Measurements from ENCODE around the gene NPLOC4. TPM values are rescaled to one million over a fixed set of nuclear protein-coding genes. Genes with fewer than 3 reads are reported as not detected.

NPLOC4 gene
- polyA plus RNA-seq, 3 donors, result 51.0 to 78.2 (median 73.9) TPM

DNA sequence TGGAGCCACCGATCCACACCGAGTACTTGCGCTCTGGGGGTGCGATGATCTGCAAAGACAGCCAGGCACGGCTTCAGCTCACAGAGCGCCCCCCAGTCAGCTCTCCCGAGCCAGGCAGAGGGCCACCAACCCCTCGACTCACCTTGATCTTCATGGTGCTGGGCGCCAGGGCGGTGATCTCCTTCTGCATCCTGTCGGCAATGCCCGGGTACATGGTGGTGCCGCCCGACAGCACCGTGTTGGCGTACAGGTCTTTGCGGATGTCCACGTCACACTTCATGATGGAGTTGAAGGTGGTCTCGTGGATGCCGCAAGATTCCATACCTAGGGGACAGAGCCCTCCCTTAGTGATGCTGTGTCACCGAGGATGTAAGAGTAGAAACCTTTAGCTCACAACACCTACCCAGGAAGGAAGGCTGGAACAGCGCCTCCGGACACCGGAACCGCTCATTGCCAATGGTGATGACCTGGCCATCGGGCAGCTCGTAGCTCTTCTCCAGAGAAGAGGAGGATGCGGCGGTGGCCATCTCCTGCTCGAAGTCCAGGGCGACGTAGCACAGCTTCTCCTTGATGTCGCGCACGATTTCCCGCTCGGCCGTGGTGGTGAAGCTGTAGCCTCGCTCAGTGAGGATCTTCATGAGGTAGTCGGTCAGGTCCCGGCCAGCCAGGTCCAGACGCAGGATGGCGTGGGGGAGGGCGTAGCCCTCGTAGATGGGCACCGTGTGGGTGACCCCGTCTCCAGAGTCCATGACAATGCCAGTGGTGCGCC is 125.9 kb downstream of the NPLOC4 start:
- no peak for DNase-seq

DNA sequence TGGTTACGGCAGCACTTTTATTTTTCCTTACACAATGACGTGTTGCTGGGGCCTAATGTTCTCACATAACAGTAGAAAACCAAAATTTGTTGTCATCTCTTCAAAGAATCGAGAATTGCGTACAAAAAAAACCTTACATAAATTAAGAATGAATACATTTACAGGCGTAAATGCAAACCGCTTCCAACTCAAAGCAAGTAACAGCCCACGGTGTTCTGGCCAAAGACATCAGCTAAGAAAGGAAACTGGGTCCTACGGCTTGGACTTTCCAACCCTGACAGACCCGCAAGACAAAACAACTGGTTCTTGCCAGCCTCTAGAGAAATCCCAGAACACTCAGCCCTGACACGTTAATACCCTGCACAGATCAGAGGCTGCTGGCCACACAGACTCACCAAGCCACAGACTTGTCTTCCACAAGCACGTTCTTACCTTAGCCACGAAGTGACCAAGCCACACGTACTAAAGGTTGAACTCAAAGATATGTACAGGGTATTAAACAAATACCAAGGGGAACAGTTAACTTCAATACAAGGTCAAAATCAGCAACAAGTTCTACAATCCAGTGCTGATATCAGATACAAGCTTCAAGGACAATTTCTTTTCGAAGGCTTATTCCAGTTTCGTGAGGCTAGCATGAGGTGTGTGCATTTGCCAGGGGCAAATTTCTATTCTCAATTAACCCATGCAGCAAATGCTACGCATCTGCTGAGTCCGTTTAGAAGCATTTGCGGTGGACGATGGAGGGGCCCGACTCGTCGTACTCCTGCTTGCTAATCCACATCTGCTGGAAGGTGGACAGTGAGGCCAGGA is 126.7 kb downstream of the NPLOC4 start:
- no peak for DNase-seq

DNA sequence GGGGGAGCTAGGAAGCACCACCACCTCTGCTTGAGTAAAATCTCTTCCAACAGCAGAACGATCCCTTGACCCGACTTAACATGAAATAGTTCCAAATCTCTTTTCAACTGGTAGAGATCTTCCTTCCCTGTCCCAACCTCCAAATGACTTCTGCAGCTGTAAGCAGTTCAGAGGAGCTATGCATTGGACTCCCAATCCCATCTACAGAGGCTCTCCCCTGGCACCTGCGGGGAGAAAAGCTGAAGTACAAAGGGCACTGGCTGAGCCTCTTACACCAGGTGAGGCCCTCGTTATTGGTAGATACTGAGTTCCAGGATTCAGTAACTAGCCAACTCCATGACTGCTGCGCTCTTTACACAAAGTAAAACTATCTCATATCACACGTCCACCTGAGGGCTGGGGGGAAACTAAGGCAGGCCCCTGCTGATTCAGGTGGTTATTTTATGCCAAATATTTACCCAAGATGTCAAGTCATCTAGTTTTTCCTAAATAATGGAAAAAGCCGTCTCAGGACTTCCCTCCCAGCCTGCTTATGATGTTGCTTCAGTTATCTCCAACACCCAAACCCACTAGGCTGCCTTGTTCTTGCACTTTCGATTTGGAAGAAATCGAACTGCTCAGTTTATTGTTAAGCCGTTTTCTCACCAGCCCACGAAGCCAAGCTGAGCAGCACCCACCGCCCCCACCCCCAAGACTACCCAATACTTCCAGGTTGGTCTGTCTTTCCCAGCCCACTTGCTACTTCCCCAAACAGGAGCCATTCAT is 127.5 kb downstream of the NPLOC4 start:
- DNase-seq, result no peak

DNA sequence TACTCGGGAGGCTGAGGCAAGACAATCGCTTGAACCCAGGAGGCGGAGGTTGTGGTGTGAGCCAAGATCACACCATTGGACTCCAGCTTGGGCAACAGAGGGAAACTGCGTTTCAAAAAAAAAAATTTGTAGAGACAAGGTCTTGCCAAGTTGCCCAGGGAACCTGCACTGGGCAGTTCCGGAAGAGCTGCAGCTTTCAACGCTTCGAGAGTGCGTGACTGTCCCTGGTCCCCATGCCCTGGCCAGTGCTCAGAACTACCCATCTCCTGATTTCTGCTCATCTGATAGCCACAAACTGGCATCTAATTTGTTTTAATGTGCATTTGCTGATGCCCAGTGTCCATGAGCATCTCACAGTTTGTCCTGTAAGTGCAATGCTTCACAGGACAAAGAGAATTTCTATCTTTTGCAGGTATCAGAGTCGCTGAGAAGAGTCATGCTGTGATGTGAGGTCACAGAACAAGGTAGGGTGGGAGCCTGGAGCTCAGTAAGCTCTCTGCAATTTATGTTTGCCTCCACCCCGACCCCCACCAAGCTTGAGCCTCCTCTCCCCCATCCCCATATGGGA is 128.2 kb downstream of the NPLOC4 start:
- no peak for DNase-seq

Other genes with a start within 250 kb of the NPLOC4 start
- 10 to 100 TPM; 21.2 to 33.0 (median 24.5) TPM for gene BAHCC1, start 241.7 kb downstream of the NPLOC4 start, polyA plus RNA-seq (ENCODE audit: insufficient read length in 3 of 3)
- gene ACTG1, start 124.3 kb downstream of the NPLOC4 start, polyA plus RNA-seq (ENCODE audit: insufficient read length in 3 of 3), result 1,000 to 10,000 TPM; 2,993 to 3,342 (median 3,086) TPM
- 1 to 10 TPM; 1.2 to 2.5 (median 1.6) TPM for gene FSCN2, start 108.7 kb downstream of the NPLOC4 start, polyA plus RNA-seq (ENCODE audit: insufficient read length in 3 of 3)
- gene FAAP100, start 84.8 kb downstream of the NPLOC4 start, polyA plus RNA-seq (ENCODE audit: insufficient read length in 3 of 3), result 10 to 100 TPM; 27.1 to 40.7 (median 30.0) TPM
- gene TSPAN10, start 84 bp upstream of the NPLOC4 start, polyA plus RNA-seq (ENCODE audit: insufficient read length in 3 of 3), result 1 to 10 TPM; 2.6 to 7.0 (median 4.2) TPM
- 10 to 100 TPM; 11.2 to 13.4 (median 11.8) TPM for gene PDE6G, start 19.4 kb upstream of the NPLOC4 start, polyA plus RNA-seq (ENCODE audit: insufficient read length in 3 of 3)
- 10 to 100 TPM; 18.9 to 24.0 (median 22.3) TPM for gene OXLD1, start 29.5 kb upstream of the NPLOC4 start, polyA plus RNA-seq (ENCODE audit: insufficient read length in 3 of 3)
- 10 to 100 TPM; 16.8 to 21.9 (median 17.5) TPM for gene CCDC137, start 29.6 kb upstream of the NPLOC4 start, polyA plus RNA-seq (ENCODE audit: insufficient read length in 3 of 3)
- gene ARL16, start 46.7 kb upstream of the NPLOC4 start, polyA plus RNA-seq (ENCODE audit: insufficient read length in 3 of 3), result 10 to 100 TPM; 41.8 to 49.7 (median 47.0) TPM
- 100 to 1,000 TPM in 1 of 3 donors, 10 to 100 TPM in 2; 95.1 to 111 (median 96.5) TPM for gene HGS, start 46.9 kb upstream of the NPLOC4 start, polyA plus RNA-seq (ENCODE audit: insufficient read length in 3 of 3)
- 10 to 100 TPM; 47.5 to 67.4 (median 59.2) TPM for gene MRPL12, start 66.3 kb upstream of the NPLOC4 start, polyA plus RNA-seq (ENCODE audit: insufficient read length in 3 of 3)
- 10 to 100 TPM; 18.9 to 22.4 (median 22.3) TPM for gene SLC25A10, start 75.2 kb upstream of the NPLOC4 start, polyA plus RNA-seq (ENCODE audit: insufficient read length in 3 of 3)
- gene GCGR, start 167.0 kb upstream of the NPLOC4 start, polyA plus RNA-seq (ENCODE audit: insufficient read length in 3 of 3), result 10 to 100 TPM; 11.1 to 14.0 (median 12.1) TPM
- 100 to 1,000 TPM; 102 to 124 (median 122) TPM for gene MCRIP1, start 196.2 kb upstream of the NPLOC4 start, polyA plus RNA-seq (ENCODE audit: insufficient read length in 3 of 3)
- under 1 TPM in 2 of 3 donors, not detected in 1; 0.14 to 0.44 TPM for gene PPP1R27, start 197.9 kb upstream of the NPLOC4 start, polyA plus RNA-seq (ENCODE audit: insufficient read length in 3 of 3)
- 100 to 1,000 TPM; 415 to 451 (median 445) TPM for gene P4HB, start 223.4 kb upstream of the NPLOC4 start, polyA plus RNA-seq (ENCODE audit: insufficient read length in 3 of 3)
- gene ARHGDIA, start 234.2 kb upstream of the NPLOC4 start, polyA plus RNA-seq (ENCODE audit: insufficient read length in 3 of 3), result 100 to 1,000 TPM; 171 to 228 (median 216) TPM

Data from renal pelvis (tissue), 4 donors.